Myocyte (in vitro differentiated cells): ENCODE results near the gene POLR3K. TPM values are rescaled to one million over a fixed set of nuclear protein-coding genes. Genes with fewer than 3 reads are reported as not detected.
"Not testable (repeated sequence)": the region's sequence is repeated elsewhere in the genome, so short reads cannot be mapped to it uniquely, and the experiment has no call there.

Experiments used
- DNase-seq: peaks from one replicate; pipeline ENCODE4 v3.0.0-alpha.2; 2012; ENCODE audit warnings: low read depth
- microRNA-seq: library from miRNA; unstranded; fragments of <30 nt; microRNA quantifications from one replicate; pipeline ENCODE4, GENCODE V29; 2016
- total RNA-seq: library from RNA; depleted of rRNA; stranded (reverse); fragments of >200 nt; gene quantifications from 2 replicates; pipeline ENCODE4 v1.2.3, GENCODE V29; 2014

Gene POLR3K
- total RNA-seq, 1 donor from 2014 or later = 3.8 TPM

DNA sequence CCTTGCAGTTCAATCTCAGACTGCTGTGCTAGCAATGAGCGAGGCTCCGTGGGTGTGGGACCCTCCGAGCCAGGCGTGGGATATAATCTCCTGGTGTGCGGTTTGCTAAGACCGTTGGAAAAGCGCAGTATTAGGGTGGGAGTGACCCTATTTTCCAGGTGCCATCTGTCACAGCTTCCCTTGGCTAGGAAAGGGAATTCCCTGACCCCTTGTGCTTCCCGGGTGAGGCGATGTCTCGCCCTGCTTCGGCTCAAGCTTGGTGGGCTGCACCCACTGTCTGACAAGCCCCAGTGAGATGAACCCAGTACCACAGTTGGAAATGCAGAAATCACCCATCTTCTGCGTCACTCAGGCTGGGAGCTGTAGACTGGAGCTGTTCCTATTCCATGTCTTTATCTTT is 32.5 kb downstream of the POLR3K start:
- DNase-seq = not testable (repeated sequence)

DNA sequence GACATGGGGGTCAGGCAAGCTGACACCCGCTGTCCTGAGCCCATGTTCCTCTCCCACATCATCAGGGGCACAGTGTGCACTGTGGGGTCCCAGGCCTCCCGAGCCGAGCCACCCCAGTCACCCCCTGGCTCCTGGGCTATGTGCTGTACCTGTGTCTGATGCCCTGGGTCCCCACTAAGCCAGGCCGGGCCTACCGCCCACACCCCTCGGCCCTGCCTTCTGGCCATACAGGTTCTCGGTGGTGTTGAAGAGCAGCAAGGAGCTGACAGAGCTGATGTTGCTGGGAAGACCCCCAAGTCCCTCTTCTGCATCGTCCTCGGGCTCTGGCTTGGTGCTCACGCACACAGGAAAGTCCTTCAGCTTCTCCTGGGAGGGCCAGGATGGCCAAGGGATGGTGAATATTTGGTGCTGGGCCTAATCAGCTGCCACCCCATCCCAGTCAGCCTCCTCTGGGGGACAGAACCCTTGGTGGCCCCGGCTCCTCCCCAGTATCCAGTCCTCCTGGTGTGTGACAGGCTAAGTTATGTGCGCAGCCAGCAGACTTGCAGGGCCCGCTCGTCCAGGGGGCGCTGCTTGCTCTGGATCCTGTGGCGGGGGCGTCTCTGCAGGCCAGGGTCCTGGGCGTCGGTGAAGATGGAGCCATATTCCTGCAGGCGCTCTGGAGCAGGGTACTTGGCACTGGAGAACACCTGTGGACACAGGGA is 36.2 kb downstream of the POLR3K start:
- DNase-seq = not testable (repeated sequence)

DNA sequence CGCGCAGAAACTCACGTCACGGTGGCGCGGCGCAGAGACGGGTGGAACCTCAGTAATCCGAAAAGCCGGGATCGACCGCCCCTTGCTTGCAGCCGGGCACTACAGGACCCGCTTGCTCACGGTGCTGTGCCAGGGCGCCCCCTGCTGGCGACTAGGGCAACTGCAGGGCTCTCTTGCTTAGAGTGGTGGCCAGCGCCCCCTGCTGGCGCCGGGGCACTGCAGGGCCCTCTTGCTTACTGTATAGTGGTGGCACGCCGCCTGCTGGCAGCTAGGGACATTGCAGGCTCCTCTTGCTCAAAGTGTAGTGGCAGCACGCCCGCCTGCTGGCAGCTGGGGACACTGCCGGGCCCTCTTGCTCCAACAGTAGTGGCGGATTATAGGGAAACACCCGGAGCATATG is 42.6 kb downstream of the POLR3K start:
- DNase-seq = not testable (repeated sequence)

GRCh38 chr16:9903-10665 is 43.3 kb downstream of the POLR3K start:
- DNase-seq = no peak

Small RNAs within 50 kb of the gene (microRNA-seq; reads per million reads assigned to microRNA genes)
- not detected for gene MIR6859-4

Other genes with a start within 250 kb of the POLR3K start
- gene SNRNP25, start 220 bp upstream of the POLR3K start, total RNA-seq = 16.9 and 24.1 TPM in 2 replicates
- gene RHBDF1, start 19.0 kb upstream of the POLR3K start, total RNA-seq = 92.1 and 103 TPM in 2 replicates
- gene MPG, start 24.6 kb upstream of the POLR3K start, total RNA-seq = 162 and 168 TPM in 2 replicates
- 10.4 and 11.2 TPM in 2 replicates for gene NPRL3, start 85.1 kb upstream of the POLR3K start, total RNA-seq
- gene HBZ, start 99.0 kb upstream of the POLR3K start, total RNA-seq = not detected in 2 replicates
- not detected in 2 replicates for gene HBM, start 112.4 kb upstream of the POLR3K start, total RNA-seq
- not detected in 2 replicates for gene HBA2, start 119.3 kb upstream of the POLR3K start, total RNA-seq
- 0.83 TPM in 1 of 2 replicates, not detected in the other for gene HBA1, start 123.1 kb upstream of the POLR3K start, total RNA-seq
- gene HBQ1, start 126.9 kb upstream of the POLR3K start, total RNA-seq = not detected in 2 replicates
- gene LUC7L, start 175.8 kb upstream of the POLR3K start, total RNA-seq = 105 and 106 TPM in 2 replicates
- 162 and 222 TPM in 2 replicates for gene FAM234A, start 181.2 kb upstream of the POLR3K start, total RNA-seq
- 2.3 and 4.0 TPM in 2 replicates for gene RGS11, start 222.3 kb upstream of the POLR3K start, total RNA-seq
- gene ARHGDIG, start 227.0 kb upstream of the POLR3K start, total RNA-seq = 0.48 TPM in 1 of 2 replicates, not detected in the other
- 0.31 and 0.78 TPM in 2 replicates for gene PDIA2, start 229.6 kb upstream of the POLR3K start, total RNA-seq